A375 (cell line): ENCODE measurements around the gene TTC21A. TPM values are rescaled to one million over a fixed set of nuclear protein-coding genes. Genes with fewer than 3 reads are reported as not detected.

Source experiments
- small RNA-seq: library from RNA; depleted of rRNA; stranded (forward); fragments of <200 nt; gene quantifications from one replicate; pipeline ENCODE3, GENCODE V24; 2014
- total RNA-seq: library from RNA; depleted of rRNA; stranded (reverse); fragments of >200 nt; shearing (Covaris generic); gene quantifications from 2 replicates; pipeline ENCODE4 v1.2.3, GENCODE V29; 2014; rRNA removed

TTC21A gene
- total RNA-seq = 2.6 and 3.9 TPM in 2 replicates

GRCh38 chr3:39107388-39108199, at the start of gene TTC21A, which contains the start of gene GORASP1:
Gene TTC21A (plus strand): TSS chr3:39107680. CDS start chr3:39107838, 158 bp downstream.
Gene GORASP1 (minus strand): TSS chr3:39107627. CDS start chr3:39107541, 86 bp downstream.

Small RNA genes lying within 50 kb of the gene (small RNA-seq; reads per million reads assigned to genes)
- not detected for gene RF00017

Other genes starting within 250 kb of the TTC21A start
- not detected in 2 replicates for gene SCN11A, start 55.7 kb upstream of the TTC21A start, total RNA-seq
- gene WDR48, start 55.7 kb upstream of the TTC21A start, total RNA-seq = 28.4 and 28.7 TPM in 2 replicates
- 33.9 and 44.1 TPM in 2 replicates for gene GORASP1, start 53 bp upstream of the TTC21A start, total RNA-seq
- gene CSRNP1, start 45.9 kb downstream of the TTC21A start, total RNA-seq = 51.4 and 61.8 TPM in 2 replicates
- not detected in 2 replicates for gene XIRP1, start 84.9 kb downstream of the TTC21A start, total RNA-seq
- not detected in 2 replicates for gene CX3CR1, start 172.4 kb downstream of the TTC21A start, total RNA-seq
- gene CCR8, start 222.0 kb downstream of the TTC21A start, total RNA-seq = not detected in 2 replicates